Natural killer cell (primary cell): ENCODE measurements around the gene ZNG1A. TPM values are rescaled to one million over a fixed set of nuclear protein-coding genes. Genes with fewer than 3 reads are reported as not detected.
A peak's percentile ranks its signal among the peaks of the same experiment; 100 is the strongest.
"Not testable (repeated sequence)": the region's sequence is repeated elsewhere in the genome, so short reads cannot be mapped to it uniquely, and the experiment has no call there.

Experiments
- ATAC-seq, 3 donors: fragments of 150-1000 bp in 2 of 3; fragments of 200-7000 bp in 1 of 3; cut with Tn5 transposase; 1 replicate in 1 of 3; 2 replicates in 2 of 3; pipeline ENCODE4 v1.10.0; 2021; ENCODE audit warnings: mild to moderate bottlenecking in 2 of 3, moderate library complexity in 2 of 3
- DNase-seq, 2 donors: peaks; one replicate each; pipeline versions ENCODE4 v3.0.0 to v3.0.0-alpha.2; 2013 to 2021; ENCODE audit warnings: mixed read lengths in 1 of 2
- H3K27ac ChIP-seq: one replicate; pipeline ENCODE4 v1.5.1; 2013; ENCODE audit warnings: mild to moderate bottlenecking, low read length
- H3K27me3 ChIP-seq: one replicate; pipeline ENCODE4 v1.6.1; 2013; ENCODE audit warnings: low read length; ENCODE audit not compliant: control insufficient read depth, insufficient read depth
- H3K36me3 ChIP-seq: one replicate; pipeline ENCODE4 v1.6.1; 2013; ENCODE audit warnings: low read length; ENCODE audit not compliant: control insufficient read depth, insufficient read depth
- H3K4me1 ChIP-seq: one replicate; pipeline ENCODE4 v1.6.1; 2013; ENCODE audit warnings: low read length; ENCODE audit not compliant: control insufficient read depth, insufficient read depth
- H3K4me3 ChIP-seq: one replicate; pipeline ENCODE4 v1.5.1; 2013; ENCODE audit warnings: low read length
- H3K9me3 ChIP-seq: one replicate; pipeline ENCODE4 v1.6.1; 2013; ENCODE audit warnings: low read length; ENCODE audit not compliant: control insufficient read depth, insufficient read depth
- H3K27ac Mint-ChIP-seq, 2 donors: one replicate each; pipeline ENCODE4 v1.8.0; 2022; ENCODE audit warnings: mild to moderate bottlenecking in 2 of 2, mixed read lengths in 2 of 2, moderate library complexity in 1 of 2
- H3K27me3 Mint-ChIP-seq, 2 donors: one replicate each; pipeline ENCODE4 v1.8.0; 2022; ENCODE audit warnings: low read depth in 2 of 2, mixed read lengths in 2 of 2
- H3K36me3 Mint-ChIP-seq: one replicate; pipeline ENCODE4 v1.8.0; 2022; ENCODE audit warnings: mixed read lengths
- H3K4me1 Mint-ChIP-seq, 2 donors: one replicate each; pipeline ENCODE4 v1.8.0; 2022; ENCODE audit warnings: mixed read lengths in 2 of 2
- H3K4me3 Mint-ChIP-seq: one replicate; pipeline ENCODE4 v1.8.0; 2022; ENCODE audit warnings: mild to moderate bottlenecking, moderate library complexity, mixed read lengths
- H3K9me3 Mint-ChIP-seq, 2 donors: one replicate each; pipeline ENCODE4 v1.8.0; 2022; ENCODE audit warnings: mixed read lengths in 2 of 2
- WGBS: methylation state at CpG from one replicate; pipeline ENCODE4 v1.1.7; 2013; ENCODE audit warnings: missing lambda C conversion rate; ENCODE audit not compliant: insufficient coverage; 5-methylcytosine and 5-hydroxymethylcytosine counted together
- intact Hi-C: fragments of 100-400 bp; cut with micrococcal nuclease; formaldehyde crosslinking; loops from one replicate; pipeline ENCODE4 v1.14.2; 2022
- total RNA-seq, 4 donors: library from RNA; stranded (reverse); fragments of 120-200 nt in 1 of 4; gene quantifications; one replicate each; pipeline versions ENCODE4 v1.2.3 to v1.2.4, GENCODE V29; 2013 to 2022

The ZNG1A gene
- total RNA-seq, 3 donors from 2014 or later (not counting 1 experiment from before 2014, with no cell fraction given): 10.3 to 13.6 (median 12.1) TPM

GRCh38 chr9:117995-118467, 60.8 kb downstream of the ZNG1A start, which contains the start of gene FOXD4:
TSS of gene FOXD4 (minus strand) at chr9:118417. CDS start at chr9:118119, 298 bp downstream.
- H3K4me1 ChIP-seq: peaks cover 25% of the 10 kb centered on the region
- H3K27ac Mint-ChIP-seq, H3K36me3 ChIP-seq, intact Hi-C loops, H3K4me3 ChIP-seq, ATAC-seq, H3K9me3 ChIP-seq, H3K9me3 Mint-ChIP-seq, H3K27ac ChIP-seq, DNase-seq, H3K36me3 Mint-ChIP-seq: not testable (repeated sequence)
- WGBS: 23% methylated on average over 20 of the region's 30 CpGs
- H3K27me3 Mint-ChIP-seq: peaks cover 15 to 24% of the 10 kb centered on the region in 2 donors
- H3K4me3 Mint-ChIP-seq: peak within 1 kb of the TSS; percentile 73
- H3K27me3 ChIP-seq: peaks cover 13% of the 10 kb centered on the region
- H3K4me1 Mint-ChIP-seq: peaks cover 12 to 15% of the 10 kb centered on the region in 2 donors

- H3K9me3 Mint-ChIP-seq, H3K27ac Mint-ChIP-seq, H3K36me3 ChIP-seq, ATAC-seq, H3K36me3 Mint-ChIP-seq, H3K4me3 ChIP-seq, H3K27ac ChIP-seq, H3K9me3 ChIP-seq, intact Hi-C loops: not testable (repeated sequence)
- Histone ChIP-seq H3K4me1 (peaks cover 25% of the 10 kb centered on the region), H3K27me3 (peaks cover 16% of the 10 kb centered on the region)
- WGBS: 3% methylated on average over 44 of the region's 71 CpGs
- peak overlapping the region; percentile 73 for H3K4me3 Mint-ChIP-seq
- peak in 1 of 2 donors; percentile 16 for DNase-seq
- H3K4me1 Mint-ChIP-seq: peaks cover 12 to 15% of the 10 kb centered on the region in 2 donors
- peaks cover 15 to 24% of the 10 kb centered on the region in 2 donors for H3K27me3 Mint-ChIP-seq
These were observed 61.5 kb downstream of the ZNG1A start for GRCh38 chr9:117144-117994.

GRCh38 chr9:116239-117077, 62.4 kb downstream of the ZNG1A start:
- Mint-ChIP-seq H3K27me3 (peaks cover 15 to 24% of the 10 kb centered on the region in 2 donors), H3K4me3 (peak overlapping the region; percentile 72), H3K4me1 (peaks cover 12 to 15% of the 10 kb centered on the region in 2 donors)
- Histone ChIP-seq H3K27me3 (peaks cover 16% of the 10 kb centered on the region), H3K4me1 (peaks cover 25% of the 10 kb centered on the region)
- H3K27ac Mint-ChIP-seq, H3K27ac ChIP-seq, H3K36me3 ChIP-seq, ATAC-seq, H3K9me3 Mint-ChIP-seq, H3K36me3 Mint-ChIP-seq, H3K4me3 ChIP-seq, H3K9me3 ChIP-seq, intact Hi-C loops: not testable (repeated sequence)
- peak in 1 of 2 donors; percentile 2 for DNase-seq
- 13% methylated on average over 29 of the region's 41 CpGs for WGBS

GRCh38 chr9:115118-115451, 63.8 kb downstream of the ZNG1A start:
- ATAC-seq, H3K4me3 ChIP-seq, H3K4me3 Mint-ChIP-seq, H3K9me3 ChIP-seq, H3K36me3 ChIP-seq, H3K9me3 Mint-ChIP-seq, H3K27ac ChIP-seq, H3K27ac Mint-ChIP-seq, H3K36me3 Mint-ChIP-seq, intact Hi-C loops, DNase-seq: not testable (repeated sequence)
- Mint-ChIP-seq H3K27me3 (peaks cover 15 to 24% of the 10 kb centered on the region in 2 donors), H3K4me1 (peaks cover 12 to 15% of the 10 kb centered on the region in 2 donors)
- Histone ChIP-seq H3K27me3 (peaks cover 16% of the 10 kb centered on the region), H3K4me1 (peaks cover 25% of the 10 kb centered on the region)
- WGBS: 6% methylated on average over 6 of the region's 11 CpGs

GRCh38 chr9:114267-115117, 64.4 kb downstream of the ZNG1A start:
- H3K4me3 ChIP-seq: peak overlapping the region; percentile 22
- H3K4me3 Mint-ChIP-seq: peak overlapping the region; percentile 78
- H3K27ac Mint-ChIP-seq: not testable (repeated sequence)

GRCh38 chr9:113468-114266, 65.2 kb downstream of the ZNG1A start:
- H3K36me3 Mint-ChIP-seq, H3K36me3 ChIP-seq, H3K9me3 ChIP-seq, intact Hi-C loops, H3K27ac ChIP-seq, H3K27ac Mint-ChIP-seq, H3K9me3 Mint-ChIP-seq: not testable (repeated sequence)
- H3K27me3 ChIP-seq: peaks cover 18% of the 10 kb centered on the region
- peak overlapping the region; percentile 22 for H3K4me3 ChIP-seq
- DNase-seq: peak in 1 of 2 donors; percentile 53
- peaks cover 24 to 29% of the 10 kb centered on the region in 2 donors for H3K27me3 Mint-ChIP-seq
- peaks cover 25% of the 10 kb centered on the region for H3K4me1 ChIP-seq
- peak; percentile 50 to 78 (median 70) for ATAC-seq
- peaks cover 12 to 15% of the 10 kb centered on the region in 2 donors for H3K4me1 Mint-ChIP-seq
- 1% methylated on average over 111 of the region's 111 CpGs for WGBS
- H3K4me3 Mint-ChIP-seq: peak overlapping the region; percentile 78

More at GRCh38 chr9:114267-115117, 64.4 kb downstream of the ZNG1A start:
- peaks cover 16% of the 10 kb centered on the region for H3K27me3 ChIP-seq
- intact Hi-C loops, H3K36me3 Mint-ChIP-seq, H3K9me3 Mint-ChIP-seq, H3K9me3 ChIP-seq, H3K27ac ChIP-seq, H3K36me3 ChIP-seq: not testable (repeated sequence)
- H3K4me1 ChIP-seq: peaks cover 25% of the 10 kb centered on the region
- peaks cover 12 to 15% of the 10 kb centered on the region in 2 donors for H3K4me1 Mint-ChIP-seq
- WGBS: 4% methylated on average over 62 of the region's 73 CpGs
- DNase-seq: peak in 1 of 2 donors; percentile 25
- H3K27me3 Mint-ChIP-seq: peaks cover 17 to 26% of the 10 kb centered on the region in 2 donors
- peak in 1 of 3 donors; percentile 13 for ATAC-seq
